ENCODE measurements around the gene EDRF1. TPM values are rescaled to one million over a fixed set of nuclear protein-coding genes. Genes with fewer than 3 reads are reported as not detected.

EDRF1 gene
- total and polyA plus RNA-seq, 2 experiments from 2014 or later = 25.0 to 48.8 TPM

DNA sequence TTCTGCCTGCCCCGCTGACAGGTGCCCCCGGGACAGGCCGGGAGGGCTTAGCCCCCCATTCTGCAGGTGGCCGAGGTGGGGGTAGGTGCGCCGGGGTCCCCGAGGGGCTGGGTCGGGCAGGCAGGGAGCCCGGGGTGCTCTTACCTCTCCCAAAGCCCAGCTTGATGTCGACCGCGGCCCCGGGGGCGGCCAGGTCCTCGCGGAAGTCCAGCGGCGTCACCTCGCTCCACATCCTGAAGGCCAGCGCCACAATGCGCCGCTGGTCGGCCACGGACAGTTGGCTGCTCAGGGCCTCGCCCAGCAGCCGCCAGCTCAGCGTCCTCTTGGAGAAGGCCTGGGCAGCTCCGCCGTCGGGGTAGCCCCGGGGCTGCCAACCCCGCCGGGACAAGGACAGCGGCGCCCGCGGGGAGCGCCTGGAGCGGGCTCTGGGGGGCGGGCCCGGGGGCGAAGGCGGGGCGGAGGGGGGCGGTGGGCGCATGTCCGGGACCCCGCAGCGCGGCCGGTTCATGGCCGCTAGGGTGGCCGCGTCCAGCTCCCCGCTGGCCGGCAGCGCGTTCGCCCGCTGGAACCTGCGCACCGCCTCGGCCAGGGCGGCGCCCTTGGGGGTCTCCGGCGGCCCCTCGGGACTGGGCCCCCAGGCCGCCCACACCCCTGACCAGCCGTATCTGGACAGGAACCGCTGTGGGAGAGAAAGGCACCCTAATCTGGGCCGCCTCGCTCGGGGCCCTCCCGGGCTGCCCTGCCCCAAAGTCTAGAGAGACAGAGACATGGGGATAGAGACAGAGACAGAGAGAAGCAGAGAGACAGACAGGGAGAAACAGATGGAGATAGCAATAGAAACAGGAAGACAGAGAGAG is 54.4 kb downstream of the EDRF1 start (continued):
- TF ChIP-seq ZNF462 (CRISPR knock-in tag; IDR thresholded peaks at IDR 0.05) = no peak
- no peak for TF ChIP-seq EZH2phosphoT487 (IDR thresholded peaks at IDR 0.05; ENCODE audit: unreplicated experiment)
- no peak for TF ChIP-seq ZNF331 (CRISPR knock-in tag; IDR thresholded peaks at IDR 0.05; ENCODE audit: low read depth)
- no peak for TF ChIP-seq CREB1 (CRISPR knock-in tag; IDR thresholded peaks at IDR 0.05; ENCODE audit: low read depth)
- TF ChIP-seq NANOG (IDR thresholded peaks at IDR 0.05; ENCODE audit: borderline replicate concordance) = no peak

DNA sequence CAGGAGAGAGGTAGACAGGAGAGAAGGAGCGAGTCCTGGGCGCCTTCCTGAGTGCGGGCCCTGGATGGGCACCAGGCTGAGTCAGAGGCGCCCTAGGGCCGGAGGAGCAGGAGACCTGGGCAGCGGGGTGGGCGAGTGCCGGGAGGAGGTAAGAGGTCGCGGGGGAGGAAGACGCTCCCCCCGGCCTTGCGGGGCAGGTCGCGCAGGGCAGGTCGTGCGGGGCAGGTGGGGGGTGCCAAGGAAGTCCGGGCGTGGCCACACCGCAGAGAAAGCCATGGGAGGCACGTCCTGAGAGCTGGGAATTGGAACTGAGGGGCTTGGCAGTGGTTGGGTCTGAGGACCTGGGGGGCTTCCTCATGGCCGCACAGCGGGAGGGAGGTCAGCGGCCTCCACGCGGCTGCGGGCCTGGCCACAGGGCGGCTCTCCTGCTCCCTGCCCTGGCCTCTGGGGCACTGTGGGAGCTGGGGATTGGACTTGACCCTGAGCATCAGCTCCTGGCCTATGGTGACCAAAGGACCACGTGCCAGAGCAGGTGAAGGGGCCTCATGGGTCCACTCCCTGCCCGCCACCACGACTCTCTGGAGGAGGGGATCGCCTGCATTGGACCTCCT is 55.2 kb downstream of the EDRF1 start:
- no peaks in the 10 kb centered on the region for H3F3A ChIP-seq (replicated peaks; ENCODE audit: low read depth)
- peak; percentile 24; the same call in 2 of the 3 replicates for ATAC-seq

More for the DNA sequence above, 55.2 kb downstream of the EDRF1 start:
- Mint-ChIP-seq H3K27me3 (ENCODE audit: insufficient read depth, low read depth, poor library complexity) (peaks cover 1% of the 10 kb centered on the region), H3K4me1 (no peaks in the 10 kb centered on the region), H3K4me3 (no peak overlapping the region), H3K9me3 (peaks cover 5% of the 10 kb centered on the region; the same call in 2 of the 3 replicates), H3K27ac (no peak overlapping the region), H3K36me3 (ENCODE audit: low read depth) (no peaks in the 10 kb centered on the region; the same call in 2 of the 3 replicates)
- H3K4me2 ChIP-seq = no peak overlapping the region
- no peaks in the 10 kb centered on the region for H4K20me1 ChIP-seq (replicated peaks; ENCODE audit: insufficient read depth)
- no peaks in the 10 kb centered on the region for H3K36me3 ChIP-seq (ENCODE audit: insufficient read depth)
- peak overlapping the region; percentile 76; the same call in 1 of the 2 replicates for H2AFZ ChIP-seq
- no peak overlapping the region for H3K4me3 ChIP-seq
- TF ChIP-seq STAT1 (IDR thresholded peaks at IDR 0.05; ENCODE audit: unreplicated experiment) = no peak
- H3K79me2 ChIP-seq (replicated peaks; ENCODE audit: insufficient read depth) = no peaks in the 10 kb centered on the region
- H3K27ac ChIP-seq (ENCODE audit: low read depth) = no peak overlapping the region
- no peaks in the 10 kb centered on the region for H3K4me1 ChIP-seq (ENCODE audit: insufficient read depth)
- no peaks in the 10 kb centered on the region for H3K9me2 ChIP-seq (ENCODE audit: insufficient read depth)
- H3K27me3 ChIP-seq (ENCODE audit: insufficient read depth) = no peaks in the 10 kb centered on the region
- no peak for DNase-seq (ENCODE audit: low spot score)

All from GM23338 (cell line).